ENCODE results near the gene MAPK10.
"Not testable (repeated sequence)": the region's sequence is repeated elsewhere in the genome, so short reads cannot be mapped to it uniquely, and the experiment has no call there.

The MAPK10 gene

DNA sequence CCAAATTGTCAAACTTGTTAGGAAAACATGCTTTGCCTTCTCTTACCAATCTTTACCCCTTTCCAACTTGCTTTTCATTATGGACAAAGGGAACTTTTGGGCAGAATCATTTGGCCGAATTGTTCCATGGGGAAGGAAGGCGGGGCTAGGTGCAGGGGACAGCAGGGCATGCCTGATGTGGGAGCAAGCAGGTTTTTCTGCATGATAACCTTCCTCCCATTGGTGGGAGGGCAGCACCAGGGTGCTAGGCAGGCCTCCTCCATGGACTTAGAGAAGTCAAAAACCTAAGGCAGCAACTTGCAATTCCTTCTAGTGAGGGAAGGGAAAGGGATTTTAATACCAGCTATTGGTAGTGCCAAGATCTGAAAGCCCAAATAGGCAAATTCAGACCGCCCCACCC is 260.5 kb downstream of the MAPK10 start:
- no peak for DNase-seq

DNA sequence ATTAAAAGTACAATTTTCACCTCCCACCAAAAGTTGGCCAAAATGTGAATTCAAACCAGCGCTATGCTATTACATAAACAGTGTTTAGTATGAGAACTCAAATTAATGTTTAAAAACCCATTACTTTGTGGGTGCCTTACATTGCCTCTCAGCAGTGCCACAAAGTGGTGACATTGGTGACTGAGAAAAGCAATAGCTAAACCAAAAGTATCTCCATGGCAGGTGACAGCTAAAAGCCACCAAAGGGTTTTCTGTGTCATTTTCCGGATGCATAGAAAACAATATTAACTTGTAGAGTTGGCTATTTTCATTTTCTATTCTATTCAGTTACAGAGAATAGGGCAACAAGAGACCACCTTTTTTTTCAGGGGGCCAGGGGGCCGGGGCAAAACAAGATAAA is 261.2 kb downstream of the MAPK10 start:
- no peak for DNase-seq

DNA sequence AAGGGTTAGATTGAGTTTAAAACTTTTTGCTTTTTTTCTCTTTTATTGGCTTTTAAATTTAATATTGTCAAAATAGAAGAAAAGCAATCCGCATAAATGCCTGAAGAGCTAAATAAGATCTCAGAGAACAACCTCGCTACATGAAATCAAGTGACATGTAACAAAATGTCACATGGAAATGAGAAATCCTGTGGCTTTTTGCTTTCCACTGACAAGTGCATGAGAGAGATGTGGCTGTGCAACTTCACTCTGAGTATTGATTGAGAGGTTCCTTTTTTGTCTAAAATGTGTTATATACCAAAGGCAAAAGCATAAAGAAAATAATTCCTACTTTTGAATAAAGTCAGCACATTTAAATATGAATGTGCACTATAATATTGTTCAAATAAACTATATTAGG is 263.5 kb downstream of the MAPK10 start:
- no peak for DNase-seq

DNA sequence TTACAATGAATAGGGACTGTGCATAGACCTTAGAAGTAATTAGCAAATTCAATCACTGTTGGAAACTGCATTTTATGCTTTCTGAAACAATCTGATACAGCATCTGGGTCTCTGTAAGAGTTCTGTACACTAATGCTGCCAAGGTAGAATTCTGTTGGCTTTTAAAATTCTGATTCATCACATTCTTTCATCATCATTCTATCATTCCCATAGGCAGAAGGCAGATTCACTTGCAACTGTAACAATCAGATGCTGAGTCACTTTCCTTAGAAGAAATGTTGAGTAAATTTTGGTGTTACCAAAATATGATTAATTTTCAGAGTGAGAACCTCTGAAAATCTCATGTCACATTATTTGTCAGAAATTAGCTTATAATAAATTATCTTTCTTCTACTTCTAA is 267.2 kb downstream of the MAPK10 start:
- no peak for DNase-seq

DNA sequence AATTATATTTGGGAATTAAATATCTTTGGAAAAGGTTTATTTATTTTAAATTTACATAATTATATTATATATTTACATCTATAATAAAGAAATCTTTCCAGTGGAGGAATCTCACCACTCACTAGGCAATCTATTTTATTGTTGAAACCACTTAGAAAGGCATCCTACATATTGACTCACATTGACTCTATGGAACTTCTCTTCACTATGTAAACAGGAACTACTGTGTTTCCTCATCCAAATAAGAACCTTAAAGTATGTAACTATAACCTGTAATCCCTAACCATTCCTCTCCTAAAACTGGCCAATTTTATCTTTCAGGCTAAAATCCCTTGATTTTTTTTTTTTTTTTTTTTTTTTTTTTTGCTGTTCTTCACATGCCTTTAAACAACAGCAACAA is 268.7 kb downstream of the MAPK10 start:
- DNase-seq, result no peak

DNA sequence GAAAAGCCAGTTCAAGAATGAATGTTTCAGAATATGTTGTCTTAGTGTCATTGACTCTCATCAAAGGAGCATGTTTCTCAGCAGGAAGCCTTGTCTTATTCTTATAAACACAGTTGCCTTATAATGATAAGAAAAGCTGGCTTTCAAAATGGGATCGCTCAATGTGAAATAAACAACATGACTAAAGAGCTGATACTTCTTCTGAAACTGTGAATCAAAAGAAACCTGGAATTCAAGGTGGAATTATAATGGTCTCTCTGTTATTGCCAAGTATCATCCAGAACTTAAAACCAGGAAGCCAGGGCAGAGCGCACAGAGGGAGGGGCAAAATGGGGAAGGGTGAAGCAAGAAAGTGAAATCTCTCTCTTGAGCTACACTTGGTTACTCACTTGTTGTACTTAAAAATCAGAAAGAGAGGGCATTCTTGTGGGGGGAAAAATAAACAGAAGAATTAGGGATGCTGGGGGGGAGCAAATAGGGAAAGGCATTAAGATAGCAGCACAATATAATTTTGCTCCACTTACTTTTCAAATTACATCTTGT is 270.0 kb downstream of the MAPK10 start:
- DNase-seq, result no peak

DNA sequence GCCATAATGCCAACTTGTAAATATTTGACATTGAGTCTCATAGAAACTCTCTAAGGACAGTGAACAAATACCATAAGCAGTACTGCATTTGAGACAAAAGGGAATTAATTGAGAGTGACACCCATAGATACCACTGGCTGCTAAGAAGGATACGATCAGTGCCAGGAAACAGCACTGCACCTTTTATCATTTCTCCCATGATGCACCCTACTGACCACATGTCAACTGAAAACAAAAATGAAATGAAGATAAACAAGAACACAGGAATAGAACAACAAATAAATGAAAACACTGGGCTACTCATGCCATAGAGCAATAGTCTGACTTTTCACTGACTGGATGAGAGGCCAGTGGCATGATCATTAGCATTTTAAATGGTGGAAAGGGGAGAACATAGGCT is 270.8 kb downstream of the MAPK10 start:
- DNase-seq, result no peak

DNA sequence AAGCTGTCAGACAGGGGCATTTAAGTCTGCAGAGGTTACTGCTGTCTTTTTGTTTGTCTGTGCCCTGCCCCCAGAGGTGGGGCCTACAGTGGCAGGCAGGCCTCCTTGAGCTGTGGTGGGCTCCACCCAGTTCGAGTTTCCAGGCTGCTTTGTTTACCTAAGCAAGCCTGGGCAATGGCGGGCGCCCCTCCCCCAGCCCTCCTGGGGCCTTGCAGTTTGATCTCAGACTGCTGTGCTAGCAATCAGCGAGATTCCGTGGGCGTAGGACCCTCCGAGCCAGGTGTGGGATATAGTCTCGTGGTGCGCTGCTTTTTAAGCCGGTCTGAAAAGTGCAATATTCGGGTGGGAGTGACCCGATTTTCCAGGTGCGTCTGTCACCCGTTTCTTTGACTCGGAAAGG is 284.1 kb downstream of the MAPK10 start:
- DNase-seq, result not testable (repeated sequence)

DNA sequence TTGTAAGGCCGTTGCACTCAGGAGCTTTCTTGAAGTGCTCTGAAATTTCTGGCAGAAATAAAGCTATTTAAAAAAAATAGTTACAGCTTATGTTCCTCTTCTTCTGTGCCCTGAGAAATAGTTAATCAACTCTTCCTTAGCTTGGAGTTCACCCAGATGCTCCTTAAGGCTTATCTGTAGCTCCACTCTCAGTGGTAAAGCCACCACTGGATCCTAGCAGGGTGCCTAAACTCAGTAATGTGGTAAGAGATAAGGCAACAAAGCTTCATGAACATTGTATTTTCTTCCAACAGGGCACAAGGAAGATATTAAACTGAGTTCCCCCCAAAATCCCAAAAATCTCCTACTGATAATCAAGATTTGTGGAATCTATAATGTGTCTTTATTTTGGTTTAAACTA is 299.5 kb downstream of the MAPK10 start:
- DNase-seq, result no peak

DNA sequence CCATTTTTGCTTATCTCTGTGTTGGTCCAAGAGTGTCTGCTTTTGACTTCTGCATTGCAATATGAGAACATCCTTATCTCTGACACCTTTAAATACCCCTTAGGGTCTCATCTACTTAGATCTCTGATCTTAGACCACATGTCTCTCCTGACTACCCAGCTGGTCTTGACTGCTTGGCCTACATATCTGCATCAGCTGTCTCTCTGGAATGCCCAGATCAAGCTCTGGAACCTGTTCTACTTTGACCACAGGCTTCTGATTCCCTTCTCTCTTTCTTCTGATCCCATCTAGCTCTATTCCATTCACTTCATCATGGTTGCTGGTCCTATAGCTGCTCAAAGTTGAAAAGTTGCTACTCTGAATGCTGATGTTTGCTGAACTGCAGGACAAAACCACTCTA is 301.2 kb downstream of the MAPK10 start:
- no peak for DNase-seq

DNA sequence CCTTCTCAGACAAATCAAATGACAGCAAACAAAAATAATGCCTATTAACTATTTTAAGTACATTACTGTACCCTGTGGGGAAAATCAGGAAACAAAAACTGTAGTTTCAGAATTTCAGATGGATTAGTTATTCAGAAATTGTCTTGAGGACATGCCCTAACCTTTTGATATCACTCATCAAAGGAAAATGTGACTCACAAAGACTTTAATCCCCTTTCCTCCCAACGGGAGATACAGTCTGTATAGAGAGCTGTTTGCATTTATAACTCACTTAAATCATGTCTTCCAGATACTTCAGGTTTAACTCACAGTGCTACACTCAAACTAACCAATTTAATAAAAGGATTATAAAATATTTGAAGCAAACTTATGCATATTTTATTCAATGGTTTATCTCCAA is 304.0 kb downstream of the MAPK10 start:
- DNase-seq, result no peak

DNA sequence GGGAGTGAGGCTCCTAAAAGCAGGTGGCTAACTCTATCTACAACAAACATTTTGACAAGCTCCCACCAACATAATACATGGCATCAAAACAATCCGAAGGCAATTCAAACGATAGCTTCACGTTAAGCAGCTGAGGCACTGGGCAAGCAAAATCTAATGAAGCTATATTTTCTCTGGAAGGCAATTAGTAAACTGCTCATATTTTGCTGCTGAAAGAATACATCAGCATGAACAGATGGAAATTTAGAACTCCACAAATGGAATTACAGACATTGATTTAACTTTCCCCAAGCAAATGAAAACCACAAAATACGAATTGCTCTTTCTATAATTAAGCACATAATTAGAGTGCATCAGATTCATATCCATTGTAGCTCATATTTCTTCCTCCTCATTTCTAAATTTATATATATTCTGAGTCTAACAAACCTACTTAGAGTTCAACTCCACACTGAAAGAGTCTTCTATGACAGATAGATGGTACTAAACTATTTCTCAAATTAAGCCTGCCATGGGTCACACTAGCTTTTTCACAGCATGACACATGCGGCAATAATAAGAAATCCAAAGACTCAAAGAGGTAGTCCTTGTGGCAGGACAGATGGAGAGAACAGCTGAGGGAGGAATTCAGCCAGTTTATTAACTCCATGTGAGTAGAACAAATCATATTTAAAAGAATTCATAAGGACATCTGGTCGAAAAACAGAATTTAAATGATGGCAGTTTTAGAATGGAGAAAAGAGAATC is 305.4 kb downstream of the MAPK10 start:
- DNase-seq, result no peak

DNA sequence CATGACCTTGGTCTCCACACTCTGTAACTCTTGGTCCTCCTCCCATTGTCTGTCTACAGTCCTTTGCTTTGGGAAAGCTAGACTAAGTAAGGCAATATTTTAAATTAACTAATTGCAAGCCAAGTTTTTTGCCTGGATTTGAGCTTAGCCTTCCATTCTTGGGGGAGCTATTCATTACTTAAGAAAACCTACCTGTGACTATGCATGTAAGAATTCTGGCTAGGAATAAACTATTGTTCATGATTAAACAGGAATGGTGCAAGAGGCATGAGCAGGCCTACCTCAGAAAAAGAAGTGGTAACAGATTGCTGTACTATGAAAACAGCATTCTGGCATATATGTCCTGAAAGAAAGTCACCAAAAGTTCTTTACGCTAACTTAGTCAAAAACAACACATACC is 309.4 kb downstream of the MAPK10 start:
- no peak for DNase-seq

DNA sequence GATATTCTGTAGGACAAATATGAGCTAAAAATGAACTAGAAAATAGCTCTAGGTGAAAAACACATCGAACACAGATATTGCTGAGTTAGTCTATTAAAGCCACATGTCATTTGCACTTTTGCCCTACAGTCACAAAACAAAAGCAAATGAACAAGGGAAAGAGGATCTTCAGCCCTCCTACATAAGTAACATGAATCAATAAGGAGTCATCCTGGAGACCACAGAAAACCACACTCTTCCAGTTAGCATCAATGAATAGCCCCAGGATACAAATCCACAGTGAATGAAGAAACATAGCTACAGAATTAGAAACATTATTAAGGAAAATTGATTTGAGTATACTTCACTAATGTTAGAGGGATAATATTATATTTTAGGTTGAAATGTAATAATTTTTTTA is 311.4 kb downstream of the MAPK10 start:
- DNase-seq, result no peak

DNA sequence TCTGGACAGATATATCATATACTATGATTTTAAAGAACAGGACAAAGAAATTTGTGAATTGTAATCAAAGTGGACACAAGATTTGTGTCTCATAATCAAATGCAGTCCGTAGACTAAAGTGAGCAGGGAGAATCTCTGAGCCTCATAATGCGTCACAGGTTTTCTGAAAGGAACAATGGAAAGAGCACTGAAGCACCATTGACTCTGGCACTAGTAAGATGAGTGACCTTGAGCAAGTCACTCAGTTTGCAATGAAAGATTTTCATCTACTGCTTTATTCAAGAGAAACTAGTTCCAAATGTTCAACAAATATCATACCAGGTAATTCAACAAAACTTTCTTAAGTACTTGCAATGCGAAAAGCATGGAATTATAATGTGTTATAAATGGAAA is 315.3 kb downstream of the MAPK10 start:
- no peak for DNase-seq

DNA sequence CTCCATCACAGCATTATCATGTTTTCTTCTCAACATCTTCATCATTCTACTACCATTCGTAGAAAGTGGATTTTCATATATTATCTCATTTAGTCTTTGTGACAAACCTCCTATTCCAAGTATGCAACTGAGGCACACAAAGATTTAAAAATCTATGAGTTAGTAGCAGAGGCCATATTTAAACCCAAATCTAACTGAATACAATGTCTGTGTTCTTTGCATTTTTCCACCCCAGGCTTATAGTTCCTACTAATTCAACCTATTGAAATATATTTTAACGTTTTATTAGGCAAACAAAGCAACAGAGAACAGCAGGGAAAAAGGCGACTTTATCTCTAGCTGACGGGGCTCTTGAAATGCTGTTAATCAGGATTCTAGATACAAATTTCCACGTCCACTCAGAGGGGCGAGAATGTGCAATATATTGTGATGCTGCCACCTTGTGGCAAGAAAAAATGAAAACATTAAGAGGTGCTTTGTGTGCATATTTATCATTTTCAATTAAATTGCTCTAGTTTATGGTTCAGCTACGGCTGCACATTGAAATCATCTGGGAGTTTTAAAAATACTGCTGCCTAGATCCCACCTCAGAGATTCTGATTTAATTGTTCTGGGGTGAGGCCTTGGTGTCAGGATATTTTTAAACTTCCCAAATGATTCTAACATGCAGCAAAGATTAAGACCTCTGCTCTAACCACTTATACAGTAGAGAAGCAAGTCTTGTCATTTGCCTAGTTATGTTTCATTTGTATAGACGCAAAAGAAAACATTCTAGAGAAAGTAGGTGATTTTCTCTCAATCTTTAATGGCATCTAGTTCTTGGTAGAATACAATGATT is 315.9 kb downstream of the MAPK10 start:
- DNase-seq, result no peak

DNA sequence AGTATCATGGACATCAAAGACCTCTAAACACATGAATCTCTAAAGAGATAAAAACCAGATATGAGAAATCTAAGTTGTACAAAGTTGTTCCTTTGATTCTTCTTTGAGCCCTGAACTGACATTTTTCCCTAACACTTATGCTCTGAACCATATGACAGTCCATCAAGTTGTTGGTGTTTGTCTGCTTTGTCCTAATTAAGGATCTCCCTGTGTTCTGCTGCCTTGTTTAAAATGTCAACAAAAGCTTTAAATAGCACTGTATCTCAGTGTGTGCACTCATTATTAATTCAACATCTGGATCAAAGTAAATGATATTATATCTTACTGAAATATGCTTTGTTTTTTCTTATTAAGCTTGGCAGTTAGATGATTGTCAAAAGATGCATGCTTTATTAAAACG is 321.8 kb downstream of the MAPK10 start:
- DNase-seq, result no peak

DNA sequence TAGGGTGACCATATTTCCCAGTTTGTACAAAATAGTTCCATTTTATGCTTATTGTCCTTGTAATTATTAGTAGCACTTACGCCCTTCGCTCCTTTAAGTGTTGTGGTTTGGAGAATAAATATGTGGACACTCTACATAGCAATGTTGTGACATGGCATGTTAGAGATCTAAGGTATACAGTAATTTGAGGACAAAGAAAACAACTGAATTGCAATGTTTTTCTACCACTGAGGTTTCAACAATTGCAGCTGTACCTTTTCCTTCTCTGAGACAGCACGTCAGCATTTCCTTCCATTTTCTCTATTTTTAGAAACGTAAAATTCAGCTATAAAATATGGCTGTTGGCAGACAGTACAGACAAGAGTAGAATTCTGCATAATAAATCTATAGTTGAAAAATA is 323.1 kb downstream of the MAPK10 start:
- DNase-seq, result no peak

DNA sequence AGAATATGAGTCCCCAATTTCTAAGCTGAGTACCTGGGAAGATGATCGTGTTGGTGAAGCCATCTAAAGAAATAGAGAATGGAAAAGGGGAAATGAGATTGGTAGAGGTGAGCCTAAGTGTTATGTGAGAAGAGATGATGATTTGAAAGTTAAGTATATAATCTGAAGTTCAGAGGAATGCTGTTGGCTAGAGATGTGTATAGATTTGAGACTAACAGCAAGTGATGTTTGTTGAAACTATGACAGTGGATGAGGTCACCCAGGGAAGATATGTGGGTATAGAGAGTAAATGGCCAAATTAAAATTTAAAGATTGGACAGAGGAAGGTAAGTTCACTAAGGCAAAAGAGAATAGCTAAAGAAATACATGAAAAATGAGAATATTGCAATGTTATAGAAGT is 324.2 kb downstream of the MAPK10 start:
- no peak for DNase-seq

DNA sequence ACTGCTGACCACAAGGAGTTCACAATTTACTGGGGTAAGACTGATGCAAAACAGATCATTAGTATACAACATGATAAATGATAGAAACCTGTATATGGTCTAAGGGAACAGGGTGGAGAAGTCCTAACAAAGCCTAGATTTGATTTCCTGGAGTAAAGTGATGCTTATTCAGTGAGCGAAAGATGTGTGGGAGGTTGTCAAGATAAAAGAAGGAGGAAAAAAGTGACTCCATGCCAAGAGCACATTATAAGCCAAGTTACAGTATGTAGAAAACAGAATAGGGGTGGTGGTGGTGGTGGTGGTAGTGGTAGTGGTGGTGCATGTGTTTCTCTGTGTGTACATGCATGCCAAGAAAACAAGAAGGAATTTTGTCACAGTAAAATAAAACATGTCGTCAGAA is 325.2 kb downstream of the MAPK10 start:
- no peak for DNase-seq

DNA sequence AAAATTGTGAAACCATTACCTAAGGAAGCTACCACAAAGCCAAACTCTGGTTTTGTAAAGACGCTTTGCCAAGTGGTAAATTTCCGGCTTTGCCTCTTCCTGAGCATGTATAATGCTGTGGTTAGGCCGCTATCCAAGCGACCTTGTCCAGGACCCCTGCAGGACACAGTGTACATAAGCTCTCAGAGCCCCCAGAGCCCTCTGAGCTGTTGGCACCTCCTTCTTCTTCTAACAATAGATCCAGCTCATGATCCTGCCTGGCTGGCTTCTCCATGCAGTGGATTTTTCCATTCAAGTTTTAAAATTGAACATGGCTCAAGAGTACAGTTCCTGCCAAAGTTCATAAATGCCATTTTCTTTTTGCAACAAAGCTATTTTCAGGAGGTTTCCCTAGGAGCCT is 326.7 kb downstream of the MAPK10 start:
- DNase-seq, result no peak

DNA sequence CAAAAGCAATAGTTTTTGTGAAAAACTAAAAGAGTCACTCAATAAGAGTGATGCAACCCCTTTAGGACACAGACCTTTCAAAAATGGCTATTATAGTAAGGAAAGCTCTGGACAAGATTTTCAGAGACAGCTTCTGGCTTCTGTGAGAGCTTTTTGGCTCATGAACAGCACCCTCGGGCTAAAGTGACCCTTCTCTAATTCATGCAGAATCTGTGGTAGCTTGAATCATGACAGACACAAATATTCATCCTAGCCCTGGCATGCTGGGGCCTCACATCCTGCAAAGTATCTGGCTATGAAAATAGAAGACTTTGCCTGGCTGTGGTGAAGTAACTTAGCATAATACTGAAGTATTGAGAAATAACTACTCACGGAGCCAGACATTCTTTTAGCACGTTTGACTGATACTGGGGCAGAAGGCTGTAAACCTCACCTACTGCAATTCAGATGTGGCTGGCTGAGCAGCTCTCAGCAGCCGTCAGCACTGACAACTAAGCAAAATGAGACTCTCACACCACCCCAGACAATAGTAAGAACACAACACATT is 327.3 kb downstream of the MAPK10 start:
- no peak for DNase-seq

DNA sequence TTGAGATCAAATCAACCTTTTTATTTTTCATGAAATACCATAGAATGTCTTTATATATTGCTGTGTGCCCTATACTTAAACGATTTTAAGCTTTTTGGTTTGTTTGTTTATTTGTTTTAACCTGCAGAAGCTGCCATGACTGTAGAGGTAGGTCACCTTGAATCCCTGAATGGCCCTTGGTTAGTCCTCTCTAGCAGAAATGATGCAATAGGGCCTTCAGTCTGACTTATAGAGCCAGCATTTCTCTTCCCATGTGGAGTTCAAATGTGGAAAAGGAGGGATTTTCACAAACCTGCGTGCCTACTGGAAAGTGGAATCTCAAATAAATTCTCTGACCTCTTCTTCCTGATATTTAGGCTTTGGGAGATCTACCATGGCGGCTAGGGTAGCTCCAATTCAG is 327.9 kb downstream of the MAPK10 start:
- no peak for DNase-seq

DNA sequence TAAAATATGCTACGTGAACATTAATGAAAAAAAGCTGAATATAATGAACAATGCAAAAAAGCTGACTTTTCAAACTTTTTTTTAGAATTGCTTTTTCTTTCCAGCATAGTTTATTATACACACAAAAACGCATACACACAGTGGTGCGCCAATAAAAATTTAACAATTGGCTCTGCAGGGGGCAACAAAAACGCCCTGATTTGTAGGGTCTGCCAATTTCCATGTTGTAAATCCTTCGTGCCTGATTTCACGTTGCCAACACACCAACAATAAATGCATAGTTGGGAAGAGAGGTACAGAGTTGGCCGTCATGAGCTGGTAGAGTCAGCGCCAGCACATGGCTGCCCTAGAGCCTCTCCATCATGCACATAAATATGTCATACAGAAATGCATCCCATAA is 333.1 kb downstream of the MAPK10 start:
- no peak for DNase-seq
